Chondrocyte (in vitro differentiated cells): ENCODE results near the gene RPS6KB2. TPM values are rescaled to one million over a fixed set of nuclear protein-coding genes. Genes with fewer than 3 reads are reported as not detected.
A peak's percentile ranks its signal among the peaks of the same experiment; 100 is the strongest.

Source experiments
- DNase-seq: peaks from one replicate; pipeline ENCODE4 v3.0.0; 2021; ENCODE audit warnings: mixed read lengths, low spot score
- H3K27ac Mint-ChIP-seq: one replicate; pipeline ENCODE4 v1.8.0; 2021; ENCODE audit warnings: mild to moderate bottlenecking, moderate library complexity, mixed read lengths; ENCODE audit not compliant: unreplicated experiment
- H3K27me3 Mint-ChIP-seq: 2 replicates; pipeline ENCODE4 v1.8.0; 2021; ENCODE audit warnings: low read depth, mixed read lengths
- H3K36me3 Mint-ChIP-seq: 2 replicates; pipeline ENCODE4 v1.8.0; 2021; ENCODE audit warnings: low read depth, mixed read lengths
- H3K4me1 Mint-ChIP-seq: 2 replicates; pipeline ENCODE4 v1.8.0; 2021; ENCODE audit warnings: low read depth, mild to moderate bottlenecking, mixed read lengths
- H3K4me3 Mint-ChIP-seq: one replicate; pipeline ENCODE4 v1.8.0; 2021; ENCODE audit warnings: mild to moderate bottlenecking, moderate library complexity, mixed read lengths; ENCODE audit not compliant: unreplicated experiment
- H3K9me3 Mint-ChIP-seq: 2 replicates; pipeline ENCODE4 v1.8.0; 2021; ENCODE audit warnings: low read depth, mixed read lengths
- total RNA-seq: library from RNA; stranded (reverse); gene quantifications from 3 replicates; pipeline ENCODE4 v1.2.1, GENCODE V29; 2021
- TF ChIP-seq, protein P1 (sequence below): fragments of 200-600 bp; sonication (generic); IDR thresholded peaks from 2 replicates; pipeline ENCODE4 v1.5.0; 2021; ENCODE audit warnings: antibody characterized with exemption, mild to moderate bottlenecking, moderate library complexity

The RPS6KB2 gene
- total RNA-seq, 1 donor from 2014 or later = 42.3 TPM

DNA sequence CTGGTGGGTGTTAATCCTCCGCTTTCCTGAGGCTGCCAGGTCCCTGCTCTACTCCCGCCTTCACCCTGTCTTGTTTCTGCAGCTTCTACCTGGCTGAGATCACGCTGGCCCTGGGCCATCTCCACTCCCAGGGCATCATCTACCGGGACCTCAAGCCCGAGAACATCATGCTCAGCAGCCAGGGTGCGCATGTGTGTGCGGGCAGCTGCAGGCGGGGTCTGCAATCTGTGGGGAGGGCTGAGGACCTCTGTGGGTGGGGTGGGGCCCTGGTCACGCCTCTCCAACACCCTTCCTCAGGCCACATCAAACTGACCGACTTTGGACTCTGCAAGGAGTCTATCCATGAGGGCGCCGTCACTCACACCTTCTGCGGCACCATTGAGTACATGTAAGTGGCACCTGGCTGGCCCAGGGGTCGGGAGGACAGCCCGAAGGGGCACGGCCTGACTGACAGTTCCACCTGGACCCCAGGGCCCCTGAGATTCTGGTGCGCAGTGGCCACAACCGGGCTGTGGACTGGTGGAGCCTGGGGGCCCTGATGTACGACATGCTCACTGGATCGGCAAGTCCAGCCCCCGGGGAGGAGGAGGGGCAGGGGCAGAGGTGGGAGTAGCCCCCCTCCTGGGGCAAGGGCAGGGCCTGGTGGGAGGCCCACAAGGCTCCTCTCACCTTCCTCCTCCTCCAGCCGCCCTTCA, 4.5 kb downstream of the RPS6KB2 start:
- DNase-seq = no peak
- no peaks in the 10 kb centered on the region for H3K9me3 Mint-ChIP-seq
- TF ChIP-seq, protein P1, sequence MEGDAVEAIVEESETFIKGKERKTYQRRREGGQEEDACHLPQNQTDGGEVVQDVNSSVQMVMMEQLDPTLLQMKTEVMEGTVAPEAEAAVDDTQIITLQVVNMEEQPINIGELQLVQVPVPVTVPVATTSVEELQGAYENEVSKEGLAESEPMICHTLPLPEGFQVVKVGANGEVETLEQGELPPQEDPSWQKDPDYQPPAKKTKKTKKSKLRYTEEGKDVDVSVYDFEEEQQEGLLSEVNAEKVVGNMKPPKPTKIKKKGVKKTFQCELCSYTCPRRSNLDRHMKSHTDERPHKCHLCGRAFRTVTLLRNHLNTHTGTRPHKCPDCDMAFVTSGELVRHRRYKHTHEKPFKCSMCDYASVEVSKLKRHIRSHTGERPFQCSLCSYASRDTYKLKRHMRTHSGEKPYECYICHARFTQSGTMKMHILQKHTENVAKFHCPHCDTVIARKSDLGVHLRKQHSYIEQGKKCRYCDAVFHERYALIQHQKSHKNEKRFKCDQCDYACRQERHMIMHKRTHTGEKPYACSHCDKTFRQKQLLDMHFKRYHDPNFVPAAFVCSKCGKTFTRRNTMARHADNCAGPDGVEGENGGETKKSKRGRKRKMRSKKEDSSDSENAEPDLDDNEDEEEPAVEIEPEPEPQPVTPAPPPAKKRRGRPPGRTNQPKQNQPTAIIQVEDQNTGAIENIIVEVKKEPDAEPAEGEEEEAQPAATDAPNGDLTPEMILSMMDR = no peak
- no peaks in the 10 kb centered on the region for H3K27me3 Mint-ChIP-seq
- no peak overlapping the region for H3K4me3 Mint-ChIP-seq
- peaks cover 18% of the 10 kb centered on the region for H3K4me1 Mint-ChIP-seq
- H3K27ac Mint-ChIP-seq = no peak overlapping the region
- peaks cover 2% of the 10 kb centered on the region for H3K36me3 Mint-ChIP-seq

DNA sequence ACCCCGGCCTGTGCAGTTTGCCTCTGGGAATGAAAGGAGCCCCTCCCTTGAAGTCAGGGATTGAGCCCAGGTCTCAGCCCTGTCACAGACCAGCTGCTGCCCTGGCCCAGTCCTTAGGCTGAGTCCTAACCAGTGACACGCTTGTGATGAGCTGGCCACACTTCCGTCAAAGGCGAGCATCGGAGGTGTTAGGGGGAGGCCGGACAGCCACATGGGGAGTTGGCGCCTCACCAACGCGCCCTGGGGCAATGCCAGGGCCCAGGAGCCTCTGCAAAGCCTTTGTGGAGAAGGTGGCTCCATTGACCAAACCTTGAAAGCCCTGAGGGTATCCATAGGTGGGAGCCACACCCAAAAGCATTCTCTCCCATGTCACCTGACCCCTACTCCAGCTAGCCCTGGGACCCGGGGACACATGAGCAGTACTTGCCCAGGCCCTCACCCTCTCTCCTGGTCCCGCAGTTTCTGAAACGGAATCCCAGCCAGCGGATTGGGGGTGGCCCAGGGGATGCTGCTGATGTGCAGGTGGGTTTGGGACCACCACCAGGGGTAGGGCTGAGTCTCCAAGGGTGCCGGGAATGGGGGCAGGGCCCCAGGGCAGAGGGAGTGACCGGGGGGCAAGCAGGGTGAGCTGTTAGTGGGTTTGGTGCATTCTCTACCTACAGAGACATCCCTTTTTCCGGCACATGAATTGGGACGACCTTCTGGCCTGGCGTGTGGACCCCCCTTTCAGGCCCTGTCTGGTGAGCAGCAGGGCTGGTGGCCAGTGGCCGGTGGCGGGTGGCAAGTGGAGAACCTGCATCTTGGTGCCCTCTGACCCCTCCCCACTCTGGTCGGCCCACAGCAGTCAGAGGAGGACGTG, 5.5 kb downstream of the RPS6KB2 start:
- H3K27ac Mint-ChIP-seq = no peak overlapping the region
- no peak overlapping the region for H3K4me3 Mint-ChIP-seq
- peaks cover 2% of the 10 kb centered on the region for H3K36me3 Mint-ChIP-seq
- H3K27me3 Mint-ChIP-seq = no peaks in the 10 kb centered on the region
- no peak for DNase-seq
- TF ChIP-seq, protein P1 = no peak
- no peaks in the 10 kb centered on the region for H3K9me3 Mint-ChIP-seq
- H3K4me1 Mint-ChIP-seq = peaks cover 12% of the 10 kb centered on the region

DNA sequence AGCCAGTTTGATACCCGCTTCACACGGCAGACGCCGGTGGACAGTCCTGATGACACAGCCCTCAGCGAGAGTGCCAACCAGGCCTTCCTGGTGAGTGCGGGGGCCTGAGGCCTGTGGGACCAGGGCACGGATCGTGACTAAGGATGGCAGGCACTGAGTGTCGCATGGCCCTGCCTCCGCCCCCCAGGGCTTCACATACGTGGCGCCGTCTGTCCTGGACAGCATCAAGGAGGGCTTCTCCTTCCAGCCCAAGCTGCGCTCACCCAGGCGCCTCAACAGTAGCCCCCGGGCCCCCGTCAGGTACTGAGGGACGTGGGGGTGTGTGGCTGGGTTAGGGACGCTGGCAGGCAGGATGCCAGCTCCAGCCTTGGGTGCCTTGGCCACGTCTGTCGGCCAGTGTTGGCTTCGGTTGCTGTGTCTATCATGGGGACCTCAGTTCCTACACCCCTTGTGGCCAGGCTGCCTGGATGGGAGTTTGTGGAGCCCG, 6.1 kb downstream of the RPS6KB2 start:
- TF ChIP-seq, protein P1 = no peak
- no peak for DNase-seq
- Mint-ChIP-seq H3K27me3 (no peaks in the 10 kb centered on the region), H3K36me3 (peaks cover 2% of the 10 kb centered on the region), H3K9me3 (no peaks in the 10 kb centered on the region), H3K4me1 (peaks cover 10% of the 10 kb centered on the region), H3K4me3 (no peak overlapping the region), H3K27ac (no peak overlapping the region)

DNA sequence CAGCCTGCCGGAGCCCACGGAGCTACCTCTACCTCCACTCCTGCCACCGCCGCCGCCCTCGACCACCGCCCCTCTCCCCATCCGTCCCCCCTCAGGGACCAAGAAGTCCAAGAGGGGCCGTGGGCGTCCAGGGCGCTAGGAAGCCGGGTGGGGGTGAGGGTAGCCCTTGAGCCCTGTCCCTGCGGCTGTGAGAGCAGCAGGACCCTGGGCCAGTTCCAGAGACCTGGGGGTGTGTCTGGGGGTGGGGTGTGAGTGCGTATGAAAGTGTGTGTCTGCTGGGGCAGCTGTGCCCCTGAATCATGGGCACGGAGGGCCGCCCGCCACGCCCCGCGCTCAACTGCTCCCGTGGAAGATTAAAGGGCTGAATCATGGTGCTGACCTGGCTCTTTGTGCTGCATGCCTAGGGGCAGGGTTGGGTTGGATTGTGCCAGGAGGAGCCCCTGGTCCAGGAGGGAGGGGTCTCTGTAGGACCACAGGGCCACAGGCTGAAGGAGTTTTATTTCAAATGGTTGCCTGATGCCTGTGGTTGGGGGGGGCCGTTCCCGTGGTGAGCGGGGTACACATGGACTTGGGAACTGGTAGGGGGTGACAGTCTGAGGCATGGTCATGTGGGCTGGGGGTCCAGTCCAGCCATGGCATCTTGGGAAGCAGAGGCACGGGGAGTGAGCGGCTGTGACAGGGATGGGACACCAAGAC, 6.9 kb downstream of the RPS6KB2 start:
- Mint-ChIP-seq H3K9me3 (no peaks in the 10 kb centered on the region), H3K4me1 (peaks cover 14% of the 10 kb centered on the region), H3K36me3 (peaks cover 2% of the 10 kb centered on the region), H3K27ac (no peak overlapping the region), H3K4me3 (no peak overlapping the region), H3K27me3 (no peaks in the 10 kb centered on the region)
- TF ChIP-seq, protein P1 = no peak
- DNase-seq = peak; percentile 88
